SH-SY5Y (cell line): Measurements from ENCODE around the gene CSNK2A1.

Source experiments
- GATA2 ChIP-seq: IDR thresholded peaks from 2 replicates; pipeline ENCODE4 v1.6.1; 2011; ENCODE audit warnings: mild to moderate bottlenecking, low read depth, low read length
- GATA3 ChIP-seq: IDR thresholded peaks from 2 replicates; pipeline ENCODE4 v1.6.1; 2011; ENCODE audit warnings: low read depth, mild to moderate bottlenecking, low read length, moderate library complexity

DNA sequence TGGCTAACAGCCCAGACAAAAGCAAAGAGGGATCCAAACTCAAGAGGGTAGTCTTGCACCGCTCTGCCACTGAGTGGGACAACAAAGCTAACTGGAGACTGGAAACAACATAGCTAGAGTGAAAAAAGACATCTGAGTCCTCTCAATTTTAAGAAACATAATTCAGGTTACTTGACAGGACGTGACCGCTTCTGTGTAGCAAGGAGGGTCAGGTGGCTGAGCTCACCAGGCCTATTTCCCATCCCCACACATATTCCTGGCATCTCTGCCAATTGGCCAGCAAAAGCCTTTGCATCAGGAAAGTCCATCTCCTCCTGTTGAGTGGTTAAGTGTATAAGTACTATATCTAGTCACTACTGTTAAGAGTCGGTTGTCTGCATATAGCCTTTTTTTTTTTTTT lies 55.9 kb downstream of the CSNK2A1 start:
- TF ChIP-seq GATA2 (no peak), GATA3 (no peak)
